Erythroblast (primary cell): ENCODE results near the gene IGSF9B.

Experiments
- GATA1 ChIP-seq: IDR thresholded peaks from 2 replicates; pipeline ENCODE4 v1.6.1; 2011; ENCODE audit warnings: low read depth, mild to moderate bottlenecking, control low read depth, low read length, moderate library complexity
- POLR2A ChIP-seq: IDR thresholded peaks from 2 replicates; pipeline ENCODE4 v1.6.1; 2011; ENCODE audit warnings: mild to moderate bottlenecking, low read length

DNA sequence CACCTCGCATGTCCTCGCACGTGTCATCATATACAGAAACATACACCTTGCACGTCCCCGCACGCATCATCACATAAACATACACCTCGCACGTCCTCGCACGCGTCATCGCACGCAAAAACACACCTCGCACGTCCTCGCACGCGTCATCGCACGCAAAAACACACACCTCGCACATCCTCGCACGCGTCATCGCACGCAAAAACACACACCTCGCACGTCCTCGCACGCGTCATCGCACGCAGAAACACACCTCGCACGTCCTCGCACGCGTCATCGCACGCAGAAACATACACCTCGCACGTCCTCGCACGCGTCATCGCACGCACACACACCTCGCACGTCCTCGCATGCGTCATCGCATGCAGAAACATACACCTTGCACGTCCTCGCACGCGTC is 16.7 kb downstream of the IGSF9B start:
- TF ChIP-seq POLR2A (no peak), GATA1 (no peak)
